HL-60 (cell line): ENCODE measurements around the gene MKKS.

ENCODE experiments used
- DNase-seq, 2 experiments: peaks; one replicate each; pipeline ENCODE4 v3.0.0-alpha.2; 2010 to 2020; ENCODE audit warnings: low read depth in 1 of 2, low spot score in 1 of 2
- H3K27ac ChIP-seq: fragments of 250-450 bp; sonication (Bioruptor Pico); replicated peaks from 2 replicates; pipeline ENCODE4 v1.5.1; 2020; ENCODE audit warnings: mild to moderate bottlenecking, moderate library complexity
- H3K27me3 ChIP-seq: fragments of 250-450 bp; sonication (Bioruptor Pico); 2 replicates; pipeline ENCODE4 v1.5.1; 2021; ENCODE audit warnings: mild to moderate bottlenecking, moderate library complexity; ENCODE audit not compliant: insufficient read depth, poor library complexity, severe bottlenecking
- H3K4me3 ChIP-seq: replicated peaks from 2 replicates; pipeline ENCODE4 v1.5.1; 2011; ENCODE audit warnings: mild to moderate bottlenecking, control low read depth, low read length; ENCODE audit not compliant: insufficient read depth
- CTCF ChIP-seq: IDR thresholded peaks from one replicate; pipeline ENCODE4 v1.5.1; 2011; ENCODE audit warnings: low read length, control low read depth, inconsistent platforms; ENCODE audit not compliant: insufficient read depth
- GABPA ChIP-seq: IDR thresholded peaks from 2 replicates; pipeline ENCODE4 v1.6.1; 2012; ENCODE audit warnings: low read depth
- POLR2AphosphoS5 ChIP-seq: IDR thresholded peaks from 2 replicates; pipeline ENCODE4 v1.6.1; 2012; ENCODE audit warnings: low read depth
- REST ChIP-seq: IDR thresholded peaks from 2 replicates; pipeline ENCODE4 v1.6.1; 2012; ENCODE audit warnings: low read depth; ENCODE audit not compliant: insufficient replicate concordance
- SPI1 ChIP-seq: IDR thresholded peaks from 2 replicates; pipeline ENCODE4 v1.6.1; 2012; ENCODE audit warnings: low read depth, mild to moderate bottlenecking, borderline replicate concordance

MKKS gene

GRCh38 chr20:10433014-10433622, 904 bp downstream of the MKKS start:
- H3K4me3 ChIP-seq = peak overlapping the region; percentile 83
- TF ChIP-seq REST (no peak), GABPA (no peak), SPI1 (no peak), CTCF (no peak), POLR2AphosphoS5 (no peak)
- H3K27ac ChIP-seq = peak overlapping the region; percentile 91
- H3K27me3 ChIP-seq = no peaks in the 10 kb centered on the region
- DNase-seq = peak in 1 of 2 experiments; percentile 30

- H3K27ac ChIP-seq = peak overlapping the region; percentile 15; the same call in 1 of the 2 replicates
- TF ChIP-seq REST (no peak), CTCF (no peak)
- no peaks in the 10 kb centered on the region for H3K27me3 ChIP-seq
- no peak overlapping the region for H3K4me3 ChIP-seq
- no peak for DNase-seq
Observed at GRCh38 chr20:10432079-10432478, 1.9 kb downstream of the MKKS start.

GRCh38 chr20:10430704-10431103, 3.3 kb downstream of the MKKS start:
- TF ChIP-seq POLR2AphosphoS5 = no peak
- TF ChIP-seq CTCF = no peak
- TF ChIP-seq SPI1 = no peak
- no peak for TF ChIP-seq GABPA
- TF ChIP-seq REST = no peak
- Histone ChIP-seq H3K4me3 (no peak overlapping the region), H3K27me3 (no peaks in the 10 kb centered on the region), H3K27ac (no peak overlapping the region)
- DNase-seq = no peak
